Measurements from ENCODE around the gene MFRP. TPM values are rescaled to one million over a fixed set of nuclear protein-coding genes. Genes with fewer than 3 reads are reported as not detected.

The MFRP gene
- polyA plus RNA-seq, 1 of the 3 experiments (the other 2 are of a cell fraction), result not detected

DNA sequence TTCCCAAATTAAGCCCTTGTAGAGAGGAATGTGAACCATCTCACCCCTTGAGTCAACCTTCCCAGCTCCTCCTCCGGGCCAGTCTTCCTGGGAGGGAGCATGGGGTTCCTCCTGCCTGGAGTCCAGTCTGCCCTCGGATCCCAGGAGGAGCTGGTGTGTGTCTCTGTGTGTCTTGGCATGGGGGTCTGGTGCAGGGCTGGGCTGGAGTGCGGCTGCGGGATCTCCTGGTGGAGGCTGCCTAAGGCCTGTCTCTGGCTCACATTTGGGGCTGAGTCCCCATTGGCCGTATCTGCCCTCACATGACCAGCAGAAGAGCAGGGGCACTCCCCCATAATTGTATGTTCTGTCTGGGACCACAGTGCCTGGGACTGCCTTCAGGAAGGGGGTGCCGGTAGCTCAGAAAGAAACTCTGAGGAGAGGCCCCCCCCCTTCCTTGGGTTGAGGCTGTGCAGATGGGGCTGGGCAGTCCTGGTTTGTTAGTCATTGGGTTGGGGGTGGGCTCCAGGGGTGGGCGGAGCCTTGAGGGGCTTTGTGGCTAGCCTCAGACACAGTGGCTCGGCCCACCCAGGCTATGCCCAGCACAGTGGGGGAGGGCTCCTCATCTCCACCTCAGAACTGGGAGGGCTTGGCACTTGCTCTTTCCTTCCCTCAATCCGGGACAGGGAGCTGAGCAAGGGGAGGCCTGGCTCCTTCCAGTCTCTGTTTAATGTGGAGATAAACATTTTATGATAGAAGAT is 8.8 kb downstream of the MFRP start:
- Histone ChIP-seq H3K36me3 (replicated peaks in 1 of 2; ENCODE audit: control insufficient read depth in 1 of 2, insufficient read depth in 2 of 2, low read length in 1 of 2) (peaks cover 0 to 12% of the 10 kb centered on the region in 2 experiments), H3K9me3 (no peaks in the 10 kb centered on the region), H2AFZ (ENCODE audit: low read depth) (peak overlapping the region; percentile 60; the same call in 1 of the 2 replicates), H3K4me3 (ENCODE audit: low read depth in 2 of 2, low read length in 1 of 2) (peak overlapping the region; percentile 14 to 41), H3K79me2 (ENCODE audit: insufficient read depth) (peaks cover 31% of the 10 kb centered on the region), H3K9me2 (no peaks in the 10 kb centered on the region), H4K20me1 (ENCODE audit: insufficient read depth) (no peaks in the 10 kb centered on the region), H3K4me2 (peak overlapping the region; percentile 78), H3K27ac (ENCODE audit: low read depth in 2 of 2, low read length in 1 of 2) (peak overlapping the region; percentile 55 to 62), H3K4me1 (ENCODE audit: control insufficient read depth in 1 of 2, insufficient read depth in 2 of 2, low read depth in 1 of 2, low read length in 1 of 2) (peaks cover 16 to 41% of the 10 kb centered on the region in 2 experiments; a peak in 3 of 4 replicates), H3K27me3 (ENCODE audit: insufficient read depth) (no peaks in the 10 kb centered on the region), H3K9ac (peak overlapping the region; percentile 21; the same call in 1 of the 2 replicates), H3F3A (replicated peaks; ENCODE audit: insufficient read depth) (peaks cover 6% of the 10 kb centered on the region)
- TF ChIP-seq FOSL2 (IDR thresholded peaks at IDR 0.05; ENCODE audit: borderline replicate concordance, low read depth), result no peak
- TF ChIP-seq, protein P1, sequence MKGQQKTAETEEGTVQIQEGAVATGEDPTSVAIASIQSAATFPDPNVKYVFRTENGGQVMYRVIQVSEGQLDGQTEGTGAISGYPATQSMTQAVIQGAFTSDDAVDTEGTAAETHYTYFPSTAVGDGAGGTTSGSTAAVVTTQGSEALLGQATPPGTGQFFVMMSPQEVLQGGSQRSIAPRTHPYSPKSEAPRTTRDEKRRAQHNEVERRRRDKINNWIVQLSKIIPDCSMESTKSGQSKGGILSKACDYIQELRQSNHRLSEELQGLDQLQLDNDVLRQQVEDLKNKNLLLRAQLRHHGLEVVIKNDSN (IDR thresholded peaks at IDR 0.05; ENCODE audit: borderline replicate concordance, low read depth), result peak; percentile 73; the same call in 1 of the 2 replicates
- TF ChIP-seq TCF12 (IDR thresholded peaks at IDR 0.05), result 0 out of 2 replicates have a peak, but pooled peaks have one; percentile 30
- ChIA-PET POLR2A (interaction anchor here (0.8 to 2.5 kb wide), 7 partner anchors 10 to 137 kb away, joined by 3 to 8 read pairs (median 7); partner anchors contain the start of gene CBL), CTCF (interaction anchor here (0.6 to 8.6 kb wide), 52 partner anchors 8 to 793 kb away, joined by 3 to 191 read pairs (median 5); partner anchors contain the start of genes C2CD2L, CBL, HMBS and HYOU1)
- WGBS (ENCODE audit: low lambda C conversion rate), result 47% methylated on average over 4 of the region's 9 CpGs
- peak; percentile 74 for DNase-seq

DNA sequence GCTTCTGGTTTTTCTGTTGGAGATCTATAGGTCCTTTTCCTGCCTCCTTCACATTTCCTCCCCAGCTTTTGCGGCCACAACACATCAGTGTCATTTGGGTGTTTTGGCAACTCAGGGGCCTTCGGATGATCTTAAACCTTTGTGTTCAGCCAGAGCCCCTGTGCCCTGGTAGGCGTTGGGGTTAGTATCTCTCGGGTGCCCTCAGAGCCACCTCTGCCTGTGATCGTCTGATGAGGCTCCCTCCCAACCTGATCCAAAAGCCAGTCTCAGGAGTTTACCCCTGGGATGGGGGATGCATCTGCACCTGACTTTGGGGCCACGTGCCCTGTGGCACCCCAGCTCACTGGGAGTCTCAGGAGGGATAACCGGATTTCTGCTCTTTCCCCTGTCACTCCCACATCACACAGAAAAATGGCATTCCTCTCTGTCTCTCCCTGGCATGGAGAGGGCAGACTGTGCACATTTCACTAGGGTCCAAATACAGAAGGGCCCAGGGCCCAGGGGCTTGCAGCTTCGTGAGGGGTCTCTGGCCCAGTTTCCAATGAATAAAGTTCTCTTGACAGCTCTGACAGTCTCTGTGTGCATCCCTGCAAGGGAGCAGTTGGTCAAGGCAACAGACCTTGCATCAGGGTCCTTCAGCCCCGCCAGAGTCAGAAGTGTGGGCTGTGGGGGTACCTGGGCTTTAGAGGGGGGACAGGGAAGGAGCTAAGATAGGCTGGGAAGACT is 9.6 kb downstream of the MFRP start:
- Histone ChIP-seq H3K4me1 (ENCODE audit: control insufficient read depth in 1 of 2, insufficient read depth in 2 of 2, low read depth in 1 of 2, low read length in 1 of 2) (peaks cover 16 to 41% of the 10 kb centered on the region in 2 experiments; a peak in 3 of 4 replicates), H3K9ac (no peak overlapping the region), H2AFZ (ENCODE audit: low read depth) (no peak overlapping the region), H3K4me2 (peak overlapping the region; percentile 78), H3K79me2 (ENCODE audit: insufficient read depth) (peaks cover 31% of the 10 kb centered on the region), H3K27me3 (ENCODE audit: insufficient read depth) (no peaks in the 10 kb centered on the region), H3K36me3 (replicated peaks in 1 of 2; ENCODE audit: control insufficient read depth in 1 of 2, insufficient read depth in 2 of 2, low read length in 1 of 2) (peaks cover 0 to 12% of the 10 kb centered on the region in 2 experiments), H3K4me3 (ENCODE audit: low read depth in 2 of 2, low read length in 1 of 2) (no peak overlapping the region), H4K20me1 (ENCODE audit: insufficient read depth) (no peaks in the 10 kb centered on the region), H3F3A (replicated peaks; ENCODE audit: insufficient read depth) (peaks cover 6% of the 10 kb centered on the region), H3K27ac (ENCODE audit: low read depth in 2 of 2, low read length in 1 of 2) (peak overlapping the region in 1 of 2 experiments; percentile 62; a peak in 3 of 4 replicates), H3K9me3 (no peaks in the 10 kb centered on the region), H3K9me2 (no peaks in the 10 kb centered on the region)
- no peak for DNase-seq
- ChIA-PET CTCF (interaction anchor here (1.7 to 8.6 kb wide), 17 partner anchors 11 to 280 kb away, joined by 4 to 191 read pairs (median 11); partner anchors contain the start of genes CBL, HYOU1, MCAM and MFRP), POLR2A (interaction anchor here (1.9 to 2.0 kb wide), 3 partner anchors 11 to 37 kb away, joined by 7 to 8 read pairs (median 8); no protein-coding TSS in a partner anchor)
- 96% methylated on average over 9 of the region's 9 CpGs for WGBS (ENCODE audit: low lambda C conversion rate)
- TF ChIP-seq, protein P1 (IDR thresholded peaks at IDR 0.05; ENCODE audit: borderline replicate concordance, low read depth), result no peak
- TF ChIP-seq, protein P2, sequence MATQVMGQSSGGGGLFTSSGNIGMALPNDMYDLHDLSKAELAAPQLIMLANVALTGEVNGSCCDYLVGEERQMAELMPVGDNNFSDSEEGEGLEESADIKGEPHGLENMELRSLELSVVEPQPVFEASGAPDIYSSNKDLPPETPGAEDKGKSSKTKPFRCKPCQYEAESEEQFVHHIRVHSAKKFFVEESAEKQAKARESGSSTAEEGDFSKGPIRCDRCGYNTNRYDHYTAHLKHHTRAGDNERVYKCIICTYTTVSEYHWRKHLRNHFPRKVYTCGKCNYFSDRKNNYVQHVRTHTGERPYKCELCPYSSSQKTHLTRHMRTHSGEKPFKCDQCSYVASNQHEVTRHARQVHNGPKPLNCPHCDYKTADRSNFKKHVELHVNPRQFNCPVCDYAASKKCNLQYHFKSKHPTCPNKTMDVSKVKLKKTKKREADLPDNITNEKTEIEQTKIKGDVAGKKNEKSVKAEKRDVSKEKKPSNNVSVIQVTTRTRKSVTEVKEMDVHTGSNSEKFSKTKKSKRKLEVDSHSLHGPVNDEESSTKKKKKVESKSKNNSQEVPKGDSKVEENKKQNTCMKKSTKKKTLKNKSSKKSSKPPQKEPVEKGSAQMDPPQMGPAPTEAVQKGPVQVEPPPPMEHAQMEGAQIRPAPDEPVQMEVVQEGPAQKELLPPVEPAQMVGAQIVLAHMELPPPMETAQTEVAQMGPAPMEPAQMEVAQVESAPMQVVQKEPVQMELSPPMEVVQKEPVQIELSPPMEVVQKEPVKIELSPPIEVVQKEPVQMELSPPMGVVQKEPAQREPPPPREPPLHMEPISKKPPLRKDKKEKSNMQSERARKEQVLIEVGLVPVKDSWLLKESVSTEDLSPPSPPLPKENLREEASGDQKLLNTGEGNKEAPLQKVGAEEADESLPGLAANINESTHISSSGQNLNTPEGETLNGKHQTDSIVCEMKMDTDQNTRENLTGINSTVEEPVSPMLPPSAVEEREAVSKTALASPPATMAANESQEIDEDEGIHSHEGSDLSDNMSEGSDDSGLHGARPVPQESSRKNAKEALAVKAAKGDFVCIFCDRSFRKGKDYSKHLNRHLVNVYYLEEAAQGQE (IDR thresholded peaks at IDR 0.05; ENCODE audit: low read depth, low read length), result no peak
- no peak for TF ChIP-seq FOSL2 (IDR thresholded peaks at IDR 0.05; ENCODE audit: borderline replicate concordance, low read depth)
- TF ChIP-seq GATA2 (CRISPR knock-in tag; IDR thresholded peaks at IDR 0.05), result no peak
- no peak for TF ChIP-seq RFX5 (IDR thresholded peaks at IDR 0.05; ENCODE audit: low read length)
- TF ChIP-seq EP300 (IDR thresholded peaks at IDR 0.05; ENCODE audit: borderline replicate concordance in 1 of 2, low read depth in 1 of 2, low read length in 1 of 2), result no peak
- no peak for TF ChIP-seq IRF3 (IDR thresholded peaks at IDR 0.05; ENCODE audit: low read depth, low read length)
- TF ChIP-seq FOXJ3 (CRISPR knock-in tag; IDR thresholded peaks at IDR 0.05), result no peak
- TF ChIP-seq RXRA (IDR thresholded peaks at IDR 0.05; ENCODE audit: borderline replicate concordance, low read depth), result no peak
- TF ChIP-seq FOXM1 (IDR thresholded peaks at IDR 0.05; ENCODE audit: low read depth), result no peak
- TF ChIP-seq MEF2A (IDR thresholded peaks at IDR 0.05; ENCODE audit: borderline replicate concordance, low read depth), result no peak
- TF ChIP-seq TCF12 (IDR thresholded peaks at IDR 0.05), result no peak
- TF ChIP-seq POLR2AphosphoS5 (IDR thresholded peaks at IDR 0.05; ENCODE audit: low read depth, low read length), result no peak
- no peak for TF ChIP-seq TEAD4 (IDR thresholded peaks at IDR 0.05; ENCODE audit: borderline replicate concordance, insufficient read depth)
- TF ChIP-seq ELF1 (IDR thresholded peaks at IDR 0.05), result no peak
- TF ChIP-seq YY1 (IDR thresholded peaks at IDR 0.05; ENCODE audit: low read depth), result no peak
